GM12801 (cell line): ENCODE data around the gene ANKS1A.

ENCODE experiments used
- TF ChIP-seq, protein P1 (sequence below): IDR thresholded peaks from one replicate; pipeline ENCODE4 v1.5.1; 2011; ENCODE audit warnings: control low read depth; ENCODE audit not compliant: insufficient read length; ENCODE audit errors: extremely low read depth

Gene ANKS1A

DNA sequence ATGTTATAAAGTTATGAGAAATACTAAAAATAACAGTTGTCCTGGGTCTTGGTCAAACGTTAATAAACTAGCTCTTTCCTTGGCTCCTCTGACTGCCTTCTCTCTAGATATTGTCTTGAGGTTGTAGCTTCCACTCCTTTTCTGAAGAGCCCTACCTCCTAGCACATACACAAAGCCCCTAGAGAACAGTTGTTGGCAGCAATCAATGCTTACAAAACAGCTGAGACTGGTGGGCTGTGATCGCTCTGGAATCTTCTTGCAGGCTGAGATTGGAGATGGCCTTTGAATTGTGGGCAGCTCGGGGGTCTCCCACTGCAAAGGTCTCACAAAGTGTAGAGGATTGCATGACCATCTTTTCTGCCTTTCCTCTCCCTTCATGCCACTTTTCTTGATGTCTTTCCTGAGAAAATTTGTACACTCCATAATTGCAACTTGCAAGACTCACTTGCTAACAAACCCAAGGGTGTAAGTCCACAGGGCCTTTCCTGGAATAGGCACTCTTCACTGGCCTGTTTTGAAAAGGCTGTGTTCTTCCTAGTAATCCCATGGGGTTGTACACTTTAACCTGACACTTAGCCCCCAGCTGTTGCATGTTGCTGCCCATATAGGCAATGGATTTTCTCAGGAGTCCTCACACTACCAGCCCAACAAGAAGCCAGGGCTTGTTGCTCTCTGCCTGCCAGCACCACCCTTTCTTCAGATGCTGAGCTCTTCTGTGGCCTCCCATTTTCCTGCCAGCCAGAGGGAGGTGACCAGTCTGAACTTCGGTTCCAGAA, 152.2 kb downstream of the ANKS1A start:
- TF ChIP-seq, protein P1, sequence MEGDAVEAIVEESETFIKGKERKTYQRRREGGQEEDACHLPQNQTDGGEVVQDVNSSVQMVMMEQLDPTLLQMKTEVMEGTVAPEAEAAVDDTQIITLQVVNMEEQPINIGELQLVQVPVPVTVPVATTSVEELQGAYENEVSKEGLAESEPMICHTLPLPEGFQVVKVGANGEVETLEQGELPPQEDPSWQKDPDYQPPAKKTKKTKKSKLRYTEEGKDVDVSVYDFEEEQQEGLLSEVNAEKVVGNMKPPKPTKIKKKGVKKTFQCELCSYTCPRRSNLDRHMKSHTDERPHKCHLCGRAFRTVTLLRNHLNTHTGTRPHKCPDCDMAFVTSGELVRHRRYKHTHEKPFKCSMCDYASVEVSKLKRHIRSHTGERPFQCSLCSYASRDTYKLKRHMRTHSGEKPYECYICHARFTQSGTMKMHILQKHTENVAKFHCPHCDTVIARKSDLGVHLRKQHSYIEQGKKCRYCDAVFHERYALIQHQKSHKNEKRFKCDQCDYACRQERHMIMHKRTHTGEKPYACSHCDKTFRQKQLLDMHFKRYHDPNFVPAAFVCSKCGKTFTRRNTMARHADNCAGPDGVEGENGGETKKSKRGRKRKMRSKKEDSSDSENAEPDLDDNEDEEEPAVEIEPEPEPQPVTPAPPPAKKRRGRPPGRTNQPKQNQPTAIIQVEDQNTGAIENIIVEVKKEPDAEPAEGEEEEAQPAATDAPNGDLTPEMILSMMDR, result no peak

DNA sequence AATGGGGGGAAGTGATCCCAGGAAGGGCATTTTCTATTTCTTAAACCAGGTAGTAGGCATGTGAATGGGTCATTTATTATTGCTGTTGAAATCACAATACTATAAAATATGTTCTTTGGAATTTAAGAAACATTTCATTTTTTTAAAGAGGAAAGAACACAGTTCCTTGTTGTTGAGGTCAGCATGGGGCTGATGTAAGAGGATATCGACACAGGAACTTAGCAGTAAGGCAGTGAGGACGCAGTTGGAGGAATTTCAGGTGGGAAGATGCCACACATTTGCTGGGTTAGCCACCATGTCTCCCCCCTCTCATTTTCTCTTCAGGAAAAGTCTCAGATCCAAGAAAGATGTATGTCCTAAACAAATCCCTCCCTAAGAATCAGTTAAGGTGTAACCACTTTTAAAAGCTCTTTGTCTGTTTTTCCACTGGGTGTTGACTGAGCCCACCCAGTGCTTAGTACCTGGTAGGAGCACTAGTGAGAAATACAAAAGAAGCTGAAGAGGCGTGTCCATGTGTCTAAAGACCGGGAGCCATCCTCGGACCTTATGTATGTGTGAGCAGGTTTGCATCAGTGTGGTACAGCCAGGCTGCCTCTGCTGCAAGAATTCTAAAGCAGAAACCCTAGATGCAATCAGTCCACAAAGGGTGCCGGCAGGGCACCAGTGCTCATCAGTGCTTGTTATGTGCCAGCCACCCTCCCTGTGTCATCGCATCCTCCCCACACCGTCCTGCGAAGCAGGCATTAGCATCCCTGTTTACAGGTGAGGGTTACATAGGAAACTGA, 153.2 kb downstream of the ANKS1A start:
- TF ChIP-seq, protein P1, result no peak

DNA sequence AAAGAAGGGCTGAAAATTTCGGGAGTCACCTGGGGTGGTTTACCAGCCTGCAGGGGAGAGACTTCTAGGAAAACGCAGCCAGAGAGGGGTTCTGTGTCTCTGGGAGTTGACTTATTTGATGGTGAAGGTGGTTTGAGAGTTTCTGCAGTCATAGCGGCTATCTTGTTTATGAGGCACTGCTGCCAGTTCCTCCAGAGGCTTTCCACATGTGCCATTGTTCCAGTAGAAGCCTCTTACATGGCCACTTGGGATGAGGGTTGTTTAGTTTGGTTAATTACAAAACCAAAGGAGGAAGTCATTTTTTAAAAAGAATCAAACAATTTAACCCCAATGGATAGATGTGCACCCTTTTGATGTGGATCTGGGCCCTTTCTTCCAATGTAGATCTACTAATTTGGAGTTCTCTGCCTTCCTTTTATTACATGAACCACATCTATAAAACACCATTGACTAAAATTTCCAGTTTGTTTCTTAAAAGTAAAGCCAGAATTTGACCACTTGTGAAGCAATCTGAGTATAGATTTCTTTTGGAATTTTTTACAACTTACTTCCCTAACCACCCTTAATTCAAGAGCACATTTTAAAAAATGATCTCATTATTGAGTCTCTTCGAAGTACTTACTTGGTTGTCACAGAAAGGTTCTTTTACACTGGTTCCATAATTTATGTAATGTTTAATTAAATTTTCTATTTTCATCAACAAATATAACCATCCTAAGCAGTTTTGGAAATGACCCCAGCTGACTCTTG, 154.5 kb downstream of the ANKS1A start:
- TF ChIP-seq, protein P1, result no peak

DNA sequence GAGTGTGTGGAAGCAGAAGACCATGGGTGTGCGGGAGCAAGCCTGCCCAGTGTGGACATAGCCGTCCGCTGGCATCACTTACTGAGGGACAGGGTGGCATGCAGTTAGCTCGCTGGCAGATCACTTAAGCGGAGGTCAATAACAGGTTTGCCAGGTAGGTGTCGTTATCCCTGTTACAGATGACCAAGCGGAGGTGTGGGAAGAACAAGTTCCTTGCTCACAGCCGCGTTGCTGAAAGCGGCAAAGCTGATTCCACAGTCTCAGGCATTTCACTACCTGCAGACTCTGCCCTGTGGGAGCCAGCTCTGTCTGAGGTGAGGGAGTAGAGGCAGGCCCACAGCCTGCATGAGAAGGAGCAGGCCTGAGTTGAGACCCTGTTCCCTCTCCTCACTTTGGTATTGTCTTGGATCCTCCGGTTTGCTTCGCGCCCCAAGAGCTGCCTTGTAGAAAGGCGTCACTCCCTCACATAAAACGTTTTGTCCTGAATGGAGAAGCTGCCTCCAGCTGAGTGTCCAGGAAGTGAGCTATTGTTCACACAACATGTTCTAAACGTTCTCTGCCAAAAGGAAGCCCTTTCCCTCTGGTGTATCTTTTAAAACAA, 155.2 kb downstream of the ANKS1A start:
- TF ChIP-seq, protein P1, result no peak

DNA sequence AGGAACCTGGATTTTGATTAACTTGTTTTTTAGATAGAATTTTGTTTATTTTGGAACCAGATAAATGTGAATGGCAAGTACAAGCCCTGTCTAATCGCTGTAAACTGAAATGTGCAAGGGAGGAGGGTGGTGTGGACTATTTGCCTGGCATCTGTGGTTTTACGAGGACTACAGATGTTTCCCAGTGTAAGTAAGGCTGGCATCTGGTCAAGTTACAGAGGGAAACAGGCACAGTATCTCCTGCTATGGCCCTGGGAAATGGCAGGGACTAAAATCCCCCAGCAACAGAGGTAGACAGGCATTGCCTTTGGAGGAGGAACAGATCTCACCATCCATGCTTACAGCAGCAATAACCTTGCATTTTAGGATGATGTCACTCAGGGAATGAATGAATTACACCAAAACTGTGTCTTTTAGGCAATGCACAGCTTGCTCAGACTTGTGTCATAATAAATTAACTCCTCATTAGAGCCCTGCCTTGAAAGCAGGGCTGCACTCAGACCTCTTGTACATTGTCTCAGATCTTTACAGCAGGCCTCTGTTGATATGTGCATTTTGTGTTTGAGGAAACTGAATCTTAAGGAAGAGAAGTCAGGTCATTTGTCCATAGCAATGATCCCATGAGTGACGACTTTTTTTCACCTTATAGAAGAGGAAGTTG, 155.8 kb downstream of the ANKS1A start:
- TF ChIP-seq, protein P1, result no peak

DNA sequence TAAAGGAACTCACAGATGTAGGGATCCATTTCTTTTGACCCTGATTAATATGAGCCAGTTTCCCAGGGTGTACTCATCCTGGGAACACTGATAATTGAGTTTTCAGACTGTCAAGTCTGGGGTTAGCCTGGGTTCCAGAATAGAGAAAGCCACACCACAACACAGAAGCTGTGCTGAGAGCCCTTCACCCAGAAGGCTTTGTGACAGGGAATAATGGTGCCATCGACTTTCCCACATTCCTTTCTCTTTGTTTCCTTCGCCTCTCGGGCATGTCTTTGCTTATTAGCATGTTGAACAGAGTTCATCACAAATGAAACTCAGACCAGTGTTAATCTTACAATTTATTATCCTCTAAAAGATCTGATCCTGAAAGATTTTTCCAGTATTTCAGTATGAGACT, 157.0 kb downstream of the ANKS1A start:
- TF ChIP-seq, protein P1, result no peak
